8988T (cell line): Measurements from ENCODE around the gene PODXL2.

ENCODE experiments used
- DNase-seq: peaks from one replicate; pipeline ENCODE4 v3.0.0; 2011

PODXL2 gene

DNA sequence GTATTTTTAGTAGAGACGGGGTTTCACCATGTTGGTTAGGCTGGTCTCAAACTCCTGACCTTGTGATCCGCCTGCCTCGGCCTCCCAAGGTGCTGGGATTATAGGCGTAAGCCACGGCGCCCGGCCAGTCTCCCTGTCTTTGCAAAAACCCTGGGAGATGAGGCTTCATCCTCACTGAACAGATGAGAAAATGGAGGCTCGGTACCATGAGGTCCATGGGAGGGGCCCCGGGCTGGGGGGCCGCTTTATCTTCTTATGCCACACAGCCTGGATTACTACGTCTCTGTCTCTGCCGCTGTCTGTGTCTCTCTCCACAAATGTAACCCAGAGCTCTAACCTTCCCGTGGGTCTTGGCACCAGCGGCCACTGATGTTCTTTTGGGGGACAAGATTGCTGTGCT lies 82.9 kb downstream of the PODXL2 start:
- no peak for DNase-seq

DNA sequence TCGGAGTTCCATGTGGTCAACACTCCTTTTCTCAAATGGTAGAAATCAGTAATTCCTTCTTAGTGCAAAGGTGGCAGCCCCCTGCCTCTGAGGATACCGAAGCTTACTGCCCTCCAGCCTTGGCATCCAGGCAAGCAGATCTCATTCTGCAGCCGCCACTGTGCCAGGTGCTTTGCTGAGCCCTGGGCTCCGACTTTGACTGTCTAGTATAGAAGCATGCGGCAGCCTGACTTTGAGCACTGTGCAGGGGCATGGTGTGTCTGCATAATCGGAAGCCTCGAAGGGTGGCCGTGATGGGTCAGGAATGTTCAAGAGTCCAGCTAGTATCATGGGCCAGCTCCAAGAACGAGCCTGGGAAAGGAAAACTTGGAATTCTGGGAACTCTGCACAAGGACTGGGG lies 83.5 kb downstream of the PODXL2 start:
- no peak for DNase-seq

DNA sequence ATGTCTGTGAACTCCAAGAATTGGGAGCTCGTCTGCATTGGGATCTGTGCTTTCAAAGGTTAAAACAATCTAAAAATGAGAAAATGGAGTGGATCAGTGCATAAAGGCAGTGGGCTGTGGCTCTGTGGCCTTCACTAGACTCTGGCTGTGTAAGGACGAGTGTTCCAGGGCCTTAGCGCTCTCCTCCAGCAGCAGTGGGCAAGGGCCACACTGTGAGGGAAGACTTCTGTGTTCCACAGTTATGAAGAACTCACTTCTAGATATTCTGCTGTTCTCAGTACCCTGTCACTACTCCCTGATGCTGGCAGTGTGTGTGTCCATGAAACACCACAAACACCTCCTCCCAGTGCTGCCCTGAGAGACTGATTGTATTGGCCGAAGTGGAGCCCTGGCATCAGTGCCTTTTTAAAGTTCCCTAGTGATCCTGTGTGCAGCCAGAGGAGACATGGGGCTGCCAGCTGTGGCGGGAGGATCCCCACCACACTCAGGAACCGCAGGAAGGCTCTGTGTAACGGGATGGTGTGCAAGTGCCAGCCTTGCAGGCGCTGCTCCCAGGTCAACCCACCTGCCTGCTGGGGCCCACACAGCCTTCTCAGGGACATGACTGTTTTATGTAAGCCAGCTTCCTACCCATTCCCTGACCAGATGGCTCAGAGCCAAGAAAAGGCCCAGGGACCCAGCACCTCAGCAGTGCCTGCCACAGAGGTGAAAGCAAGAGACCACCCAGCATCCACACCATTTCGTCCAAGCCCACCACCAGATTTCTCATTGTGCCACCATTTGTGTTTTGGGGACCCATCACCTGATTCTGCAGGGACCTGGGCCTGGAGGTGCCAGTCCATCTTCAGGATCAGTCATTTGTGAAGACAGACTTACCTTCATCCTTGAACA lies 84.1 kb downstream of the PODXL2 start:
- no peak for DNase-seq

- DNase-seq: no peak
Observed at GRCh38 chr3:127714125-127714571, 85.2 kb downstream of the PODXL2 start.

DNA sequence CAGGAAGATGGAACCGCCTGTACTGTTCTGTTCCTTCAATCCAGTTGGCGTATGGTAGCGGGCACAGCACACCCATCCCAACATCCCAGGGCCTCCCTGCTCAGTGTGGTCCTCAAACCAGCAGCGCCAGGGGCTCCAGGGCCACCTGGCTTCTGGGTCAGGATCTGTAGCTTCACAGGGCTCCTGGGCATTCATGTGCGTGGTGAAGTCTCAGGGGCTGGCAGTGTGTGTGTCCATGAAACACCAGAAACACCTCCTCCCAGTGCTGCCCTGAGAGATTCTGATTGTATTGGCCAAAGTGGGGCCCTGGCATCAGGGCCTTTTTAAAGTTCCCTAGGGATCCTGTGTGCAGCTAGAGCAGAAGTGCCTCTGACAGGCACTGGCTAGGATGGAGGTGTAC lies 85.9 kb downstream of the PODXL2 start:
- DNase-seq: no peak

DNA sequence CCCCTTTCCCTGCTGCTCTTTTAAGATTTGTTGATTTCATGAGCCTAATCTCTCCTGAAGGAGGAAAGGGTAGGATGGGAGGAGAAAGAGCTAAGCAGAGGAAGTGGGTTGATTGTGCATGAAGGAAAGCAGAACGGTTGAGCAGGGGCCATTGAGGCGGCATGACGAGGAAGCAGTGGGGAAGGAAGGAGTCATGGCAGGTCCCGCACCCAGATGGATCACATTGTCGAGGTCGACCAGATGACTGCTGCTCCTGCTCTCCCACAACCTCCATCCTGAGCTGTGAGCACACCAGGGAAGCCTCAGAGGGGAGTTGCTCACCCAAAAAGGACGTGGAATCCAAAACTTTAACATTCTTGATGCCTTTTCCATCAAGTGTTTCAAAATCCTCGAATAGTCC lies 86.5 kb downstream of the PODXL2 start:
- no peak for DNase-seq

- DNase-seq: no peak
Observed at GRCh38 chr3:127716384-127716783, 87.4 kb downstream of the PODXL2 start.

DNA sequence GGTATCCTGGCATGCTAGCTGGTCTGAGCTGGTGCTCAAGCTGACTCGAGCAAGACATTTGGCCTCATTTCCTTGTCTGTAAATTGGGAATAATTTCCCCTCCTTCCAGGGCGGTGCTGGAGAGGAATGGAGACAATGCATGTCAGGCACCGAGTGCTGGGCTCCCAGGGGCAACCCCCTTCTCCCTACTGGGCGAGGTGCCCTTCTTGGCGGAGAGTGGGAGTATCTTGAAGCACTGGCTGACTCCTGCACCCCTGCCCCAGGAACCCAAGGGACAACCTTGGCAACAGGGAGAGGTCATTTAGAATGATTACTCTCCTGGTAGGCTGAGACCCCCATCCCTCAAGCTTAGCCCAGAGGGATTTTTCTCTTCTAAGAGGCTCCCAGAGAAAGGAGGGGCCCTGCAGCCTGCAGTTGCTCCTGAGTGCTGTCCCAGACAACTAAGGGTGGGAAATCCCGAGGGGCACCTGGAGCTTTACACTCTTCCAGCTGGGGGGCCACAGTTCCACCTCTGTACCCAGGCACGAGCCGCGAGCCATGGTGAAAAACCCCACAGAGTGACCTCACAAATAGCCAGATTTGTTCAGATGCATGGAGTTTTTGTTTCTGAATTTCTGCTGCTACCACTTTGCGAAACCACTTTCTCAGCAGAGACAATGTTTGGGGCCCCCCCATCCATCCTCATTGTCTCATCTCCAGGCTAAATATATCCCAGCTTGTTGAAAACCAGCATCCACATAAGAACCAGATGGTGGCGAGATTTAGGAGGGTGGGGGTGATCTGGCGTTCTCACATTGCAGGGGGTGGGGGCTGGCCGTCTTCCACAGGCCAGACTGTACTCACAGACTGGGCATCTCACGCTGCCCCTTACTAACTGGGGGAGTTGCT lies 88.6 kb downstream of the PODXL2 start:
- DNase-seq: no peak

- DNase-seq: no peak
Observed at GRCh38 chr3:127718245-127718915, 89.4 kb downstream of the PODXL2 start.

GRCh38 chr3:127718916-127719290 lies 89.9 kb downstream of the PODXL2 start:
- no peak for DNase-seq

GRCh38 chr3:127719369-127719768 lies 90.4 kb downstream of the PODXL2 start:
- DNase-seq: no peak

GRCh38 chr3:127720161-127720823 lies 91.3 kb downstream of the PODXL2 start:
- DNase-seq: no peak

GRCh38 chr3:127720985-127721935 lies 92.3 kb downstream of the PODXL2 start:
- DNase-seq: no peak

- DNase-seq: no peak
Observed at GRCh38 chr3:127722091-127722784, 93.3 kb downstream of the PODXL2 start.
